HG02588 (cell line): Measurements from ENCODE around the gene TNFSF13B.
A peak's percentile ranks its signal among the peaks of the same experiment; 100 is the strongest.
"Not testable (repeated sequence)": the region's sequence is repeated elsewhere in the genome, so short reads cannot be mapped to it uniquely, and the experiment has no call there.

ENCODE experiments used
- ATAC-seq: cut with Tn5 transposase; IDR thresholded peaks from one replicate; pipeline ENCODE4 v1.9.1; 2021; ENCODE audit warnings: mild to moderate bottlenecking, moderate library complexity; ENCODE audit not compliant: unreplicated experiment

TNFSF13B gene, protein sequence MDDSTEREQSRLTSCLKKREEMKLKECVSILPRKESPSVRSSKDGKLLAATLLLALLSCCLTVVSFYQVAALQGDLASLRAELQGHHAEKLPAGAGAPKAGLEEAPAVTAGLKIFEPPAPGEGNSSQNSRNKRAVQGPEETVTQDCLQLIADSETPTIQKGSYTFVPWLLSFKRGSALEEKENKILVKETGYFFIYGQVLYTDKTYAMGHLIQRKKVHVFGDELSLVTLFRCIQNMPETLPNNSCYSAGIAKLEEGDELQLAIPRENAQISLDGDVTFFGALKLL

DNA sequence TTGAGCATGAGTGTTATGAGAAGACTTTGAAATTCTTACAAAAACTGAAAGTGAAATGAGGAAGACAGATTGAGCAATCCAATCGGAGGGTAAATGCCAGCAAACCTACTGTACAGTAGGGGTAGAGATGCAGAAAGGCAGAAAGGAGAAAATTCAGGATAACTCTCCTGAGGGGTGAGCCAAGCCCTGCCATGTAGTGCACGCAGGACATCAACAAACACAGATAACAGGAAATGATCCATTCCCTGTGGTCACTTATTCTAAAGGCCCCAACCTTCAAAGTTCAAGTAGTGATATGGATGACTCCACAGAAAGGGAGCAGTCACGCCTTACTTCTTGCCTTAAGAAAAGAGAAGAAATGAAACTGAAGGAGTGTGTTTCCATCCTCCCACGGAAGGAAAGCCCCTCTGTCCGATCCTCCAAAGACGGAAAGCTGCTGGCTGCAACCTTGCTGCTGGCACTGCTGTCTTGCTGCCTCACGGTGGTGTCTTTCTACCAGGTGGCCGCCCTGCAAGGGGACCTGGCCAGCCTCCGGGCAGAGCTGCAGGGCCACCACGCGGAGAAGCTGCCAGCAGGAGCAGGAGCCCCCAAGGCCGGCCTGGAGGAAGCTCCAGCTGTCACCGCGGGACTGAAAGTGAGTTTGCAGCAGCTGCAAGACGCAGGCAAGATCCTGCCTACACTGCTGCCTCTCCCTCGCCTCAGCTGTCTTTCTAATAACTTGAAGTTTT lies at the start of gene TNFSF13B:
Gene TNFSF13B (plus strand): TSS at position 118 of the 728 bp plus-strand sequence. CDS start 178 bp downstream, at position 296.
- ATAC-seq: peak; percentile 76

DNA sequence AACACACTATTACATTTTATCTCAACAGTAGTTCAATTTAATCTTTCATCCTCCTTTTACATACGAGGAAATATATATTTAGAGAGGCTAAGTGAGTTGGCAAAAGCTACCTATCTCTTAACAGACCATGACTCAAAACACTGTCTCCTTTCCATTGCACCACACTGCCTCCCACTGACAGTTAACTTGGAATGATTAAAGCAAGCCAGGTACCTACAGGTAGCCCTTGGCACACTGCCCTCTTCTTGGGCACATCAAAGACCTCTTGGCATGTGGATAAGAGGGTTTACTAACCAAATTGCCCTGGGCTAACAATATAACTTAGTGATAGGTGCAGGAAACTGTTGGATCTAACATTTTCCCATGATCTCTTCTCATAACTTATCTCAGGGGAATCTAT lies 49.5 kb upstream of the TNFSF13B start:
- ATAC-seq: no peak

DNA sequence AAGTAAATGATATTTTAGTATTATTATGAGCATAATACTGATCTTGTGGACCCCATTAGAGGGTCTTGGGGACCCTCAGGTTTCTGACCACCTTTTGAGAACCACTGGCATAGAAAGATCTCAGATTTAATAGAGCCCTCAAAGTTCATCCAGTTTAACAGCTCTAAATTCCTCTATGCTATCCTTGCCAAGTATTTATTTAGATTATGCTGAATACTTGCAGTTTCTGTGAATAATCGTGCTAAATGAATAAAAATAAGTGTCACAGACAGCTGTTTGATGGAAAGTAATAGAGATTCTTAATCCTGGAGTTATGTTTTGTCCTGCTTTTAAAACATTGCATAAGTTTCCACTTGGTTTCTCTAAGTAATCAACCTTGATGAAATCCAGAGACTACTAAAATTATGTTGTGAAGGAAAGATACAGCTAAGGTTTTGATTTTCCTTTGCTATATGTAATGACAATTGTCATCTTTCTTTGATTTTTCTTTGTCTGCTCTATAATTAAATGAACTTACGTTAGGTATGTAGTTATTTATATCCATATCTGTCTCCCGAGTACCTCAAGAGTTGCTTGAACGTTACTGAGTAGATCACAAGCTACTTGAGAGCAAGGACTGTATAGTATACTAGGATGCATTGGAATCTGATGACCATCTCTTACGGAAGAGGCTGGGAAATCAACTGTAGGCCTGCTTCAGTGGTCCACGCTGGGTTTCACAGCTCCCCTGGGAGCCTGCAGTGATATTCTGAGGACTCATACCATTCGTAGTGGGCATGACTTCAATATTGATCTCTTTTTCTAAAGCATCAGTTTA lies 45.6 kb upstream of the TNFSF13B start:
- no peak for ATAC-seq

DNA sequence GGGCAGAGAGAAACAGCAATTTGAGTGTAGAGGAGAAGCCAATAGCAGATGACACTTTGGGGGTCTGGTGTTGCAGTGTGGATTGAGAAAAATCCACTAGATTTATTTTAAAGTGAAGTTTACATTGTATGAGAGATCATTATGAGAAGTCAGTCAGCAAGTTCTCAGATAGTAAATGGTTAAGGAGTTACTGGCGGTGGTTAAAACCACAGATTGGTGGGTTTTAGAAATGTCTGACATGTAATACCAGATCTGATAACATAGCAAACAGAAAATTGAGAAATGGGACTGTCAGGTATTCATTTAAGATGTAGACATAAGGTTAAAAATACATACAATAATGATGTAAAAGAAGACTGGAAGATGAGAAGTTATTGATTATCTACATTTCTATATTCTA lies 44.1 kb upstream of the TNFSF13B start:
- ATAC-seq: no peak

DNA sequence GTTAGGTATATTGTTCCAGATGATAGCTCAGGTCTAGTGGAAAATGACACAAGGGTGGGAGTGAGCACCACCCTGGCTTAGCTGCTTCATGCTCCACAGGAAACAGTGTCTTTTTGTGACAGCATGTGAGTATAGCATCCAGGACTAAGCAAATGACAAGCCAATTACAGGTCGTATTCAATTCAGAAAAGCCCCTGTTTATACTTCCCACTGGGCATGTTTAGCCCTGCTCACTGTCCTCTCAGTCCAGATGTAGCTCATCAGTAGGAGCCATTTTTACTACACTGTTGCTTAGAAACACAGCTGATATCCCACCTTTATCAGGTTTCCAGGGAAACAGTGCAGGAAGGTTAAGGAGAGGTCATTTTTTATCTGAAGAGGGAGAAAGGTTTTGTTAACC lies 43.3 kb upstream of the TNFSF13B start:
- no peak for ATAC-seq

DNA sequence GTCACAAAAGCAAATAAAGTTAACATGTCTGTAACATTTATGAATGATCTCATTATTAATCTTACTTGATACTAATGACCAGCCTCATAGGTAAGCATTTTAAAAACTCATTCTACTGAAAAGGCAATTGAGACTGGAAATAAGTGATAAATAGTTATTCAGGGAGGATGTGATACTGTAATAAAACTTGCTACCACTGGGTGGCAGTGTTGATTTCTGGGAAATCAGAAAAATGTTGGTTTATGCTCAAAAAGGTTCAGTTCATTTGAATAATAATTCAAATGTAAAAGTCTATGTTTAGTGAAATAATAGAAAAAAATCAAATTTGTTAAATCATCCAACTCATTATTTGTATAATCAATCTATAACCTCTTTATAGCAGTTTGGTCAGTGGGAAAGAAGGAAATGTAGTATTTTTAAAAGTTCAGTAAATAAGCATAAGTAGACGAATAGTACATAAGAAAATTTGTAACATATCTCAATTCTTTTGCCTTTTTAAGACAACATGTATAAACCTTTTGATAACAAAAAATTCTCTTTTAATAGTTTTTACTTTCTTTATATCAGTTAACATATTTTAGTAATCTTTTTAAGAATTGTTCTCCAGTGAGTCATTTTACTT lies 41.8 kb upstream of the TNFSF13B start:
- no peak for ATAC-seq

DNA sequence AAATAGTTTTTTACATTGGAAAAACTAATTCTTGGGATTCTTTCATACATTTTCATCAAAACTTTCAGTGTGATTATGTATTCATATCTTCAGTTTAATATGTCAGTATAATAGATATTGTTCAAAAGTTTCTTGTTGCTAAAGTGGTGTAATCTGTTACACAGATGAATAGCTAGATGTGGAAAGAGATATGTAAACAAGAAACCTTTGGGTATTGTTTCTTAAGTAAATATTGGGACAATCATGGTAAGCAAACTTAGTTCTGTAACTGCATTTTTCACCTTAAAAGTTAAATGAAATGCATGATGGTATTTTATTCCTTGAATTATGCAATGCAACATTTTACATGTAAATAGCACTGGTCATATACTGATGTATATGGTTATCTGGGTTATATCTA lies 39.1 kb upstream of the TNFSF13B start:
- ATAC-seq: no peak

DNA sequence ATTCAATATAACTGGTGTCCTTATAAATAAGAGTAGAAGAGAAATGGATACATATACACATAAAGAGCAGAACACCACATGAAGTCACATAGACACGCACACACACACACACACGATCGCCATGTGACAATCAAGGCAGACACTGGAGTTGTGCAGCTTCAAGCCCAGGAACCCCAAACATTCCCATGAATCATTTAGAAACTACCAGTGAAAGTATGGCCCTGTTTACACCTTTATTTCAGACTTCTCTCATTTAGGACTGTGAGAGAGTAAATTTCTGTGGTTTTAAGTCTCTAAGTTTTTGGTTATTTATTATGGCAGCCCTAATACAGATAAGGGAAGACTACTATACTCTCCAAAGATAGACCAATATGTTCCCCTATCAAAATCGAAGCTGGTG lies 20.4 kb upstream of the TNFSF13B start:
- no peak for ATAC-seq

DNA sequence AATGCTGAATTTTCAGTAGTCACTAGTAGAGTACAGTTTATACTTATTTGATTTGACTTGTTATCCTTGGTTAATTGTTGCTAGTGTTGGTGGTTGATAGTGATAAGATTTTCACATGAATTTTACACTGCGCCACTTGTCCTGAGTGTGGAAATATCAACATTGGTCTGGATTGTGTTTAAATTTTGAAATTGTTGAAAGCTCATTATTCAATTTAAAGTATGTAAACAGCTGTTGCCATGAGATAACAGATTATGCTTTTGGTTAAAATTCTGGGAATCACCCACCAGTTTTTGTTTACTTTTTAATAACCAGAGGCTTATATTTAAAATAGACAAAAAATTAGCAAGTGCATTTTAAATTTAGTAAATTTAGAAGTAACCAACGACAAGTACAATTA lies 12.3 kb upstream of the TNFSF13B start:
- ATAC-seq: no peak

DNA sequence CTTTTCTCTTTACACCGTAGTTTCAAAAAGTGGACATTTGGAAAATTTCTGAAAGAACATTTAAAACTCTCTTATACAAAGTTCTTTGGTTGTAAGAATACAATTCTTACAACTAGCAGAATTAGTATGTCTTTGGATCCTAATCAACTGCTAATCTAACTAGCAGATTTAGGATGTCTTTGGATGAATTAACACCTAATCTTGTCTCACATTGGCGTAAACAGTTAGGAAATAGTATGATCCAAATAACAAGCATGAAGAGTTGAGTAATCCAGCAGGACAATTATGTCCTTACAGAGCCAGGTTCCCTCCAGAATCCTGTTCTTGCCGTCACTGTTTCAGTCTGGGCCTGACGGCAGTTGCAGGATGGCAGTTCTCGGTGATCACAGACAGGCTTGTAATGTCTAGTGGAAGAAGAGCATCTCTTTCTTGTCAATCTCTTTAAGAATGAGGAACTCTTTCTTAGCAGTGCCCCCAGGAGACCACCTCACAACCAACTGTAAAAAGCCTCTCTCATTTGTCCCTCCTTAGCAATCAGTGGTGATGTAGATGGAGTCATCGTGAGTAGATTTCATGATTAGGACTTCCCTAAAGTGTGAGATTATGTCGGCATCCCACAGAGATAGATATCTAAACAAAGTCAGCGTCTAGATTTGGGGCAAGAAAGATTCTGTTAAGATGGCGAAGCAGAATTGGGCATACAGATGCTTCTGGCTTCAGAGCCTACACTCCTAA lies 5.7 kb upstream of the TNFSF13B start:
- no peak for ATAC-seq

DNA sequence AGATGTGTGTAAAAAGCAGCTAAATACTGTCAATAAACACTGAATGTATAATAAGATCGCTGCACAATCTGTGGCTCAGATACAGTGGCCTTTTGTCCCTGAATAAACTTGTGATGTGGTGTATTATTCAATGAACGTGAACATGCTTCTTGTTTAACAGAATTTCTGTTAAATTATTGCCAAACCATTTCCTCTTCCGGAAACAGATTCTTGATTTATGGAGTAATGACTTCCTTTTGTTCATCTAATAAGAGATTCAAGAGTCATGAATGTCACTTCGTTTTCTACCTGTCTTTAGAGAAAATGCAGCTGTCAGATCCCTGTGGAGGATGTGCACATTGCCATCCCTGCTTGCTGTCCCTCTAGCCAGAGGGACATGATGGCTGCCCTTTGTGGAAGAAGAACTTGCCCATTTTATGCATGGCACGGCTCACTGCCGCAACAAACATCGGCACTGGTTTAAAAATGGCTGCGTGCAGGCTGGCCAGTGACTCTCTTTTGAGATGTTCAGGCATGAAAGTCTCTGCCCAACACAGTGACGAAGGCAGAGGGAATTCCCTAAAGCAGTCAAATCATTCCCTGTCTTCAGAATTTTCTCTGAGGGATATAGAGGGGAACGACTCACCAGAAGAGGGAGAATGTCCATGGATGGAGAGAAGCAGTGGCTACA lies 3.1 kb upstream of the TNFSF13B start:
- ATAC-seq: no peak

DNA sequence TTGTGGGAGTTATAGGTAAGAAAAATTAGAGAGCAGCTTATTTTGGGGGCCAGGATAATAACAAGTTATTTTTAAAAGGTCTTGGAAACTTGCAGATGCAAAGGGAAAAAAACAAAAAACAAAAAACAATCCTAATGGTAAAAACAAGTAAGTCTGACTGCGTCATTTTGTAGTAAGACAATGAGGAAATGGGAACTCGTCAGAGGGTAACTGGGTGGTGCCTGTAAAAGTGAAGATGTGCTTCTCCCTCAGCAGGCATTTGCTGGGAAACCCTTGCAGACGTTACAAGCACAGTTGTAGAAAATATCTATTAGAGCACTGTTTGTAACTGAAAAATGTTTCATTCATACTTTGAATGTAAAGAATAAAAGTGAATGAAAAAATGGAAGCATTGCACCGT lies 2.2 kb upstream of the TNFSF13B start:
- ATAC-seq: no peak

DNA sequence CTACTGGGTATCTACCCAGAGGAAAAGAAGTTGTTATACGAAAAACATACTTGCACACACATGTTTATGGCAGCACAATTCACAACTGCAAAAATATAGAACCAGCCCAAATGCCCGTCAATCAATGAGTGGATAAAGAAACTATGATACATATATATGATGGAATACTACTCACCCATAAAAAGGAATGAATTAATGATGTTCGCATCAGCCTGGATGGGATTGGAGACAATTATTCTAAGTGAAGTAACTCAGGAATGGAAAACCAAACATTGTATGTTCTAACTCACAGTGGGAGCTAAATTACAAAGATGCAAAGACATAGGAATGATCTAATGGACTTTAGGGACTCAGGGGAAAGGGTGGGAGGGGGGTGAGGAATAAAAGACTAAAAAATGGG lies 1.7 kb upstream of the TNFSF13B start:
- ATAC-seq: not testable (repeated sequence)

DNA sequence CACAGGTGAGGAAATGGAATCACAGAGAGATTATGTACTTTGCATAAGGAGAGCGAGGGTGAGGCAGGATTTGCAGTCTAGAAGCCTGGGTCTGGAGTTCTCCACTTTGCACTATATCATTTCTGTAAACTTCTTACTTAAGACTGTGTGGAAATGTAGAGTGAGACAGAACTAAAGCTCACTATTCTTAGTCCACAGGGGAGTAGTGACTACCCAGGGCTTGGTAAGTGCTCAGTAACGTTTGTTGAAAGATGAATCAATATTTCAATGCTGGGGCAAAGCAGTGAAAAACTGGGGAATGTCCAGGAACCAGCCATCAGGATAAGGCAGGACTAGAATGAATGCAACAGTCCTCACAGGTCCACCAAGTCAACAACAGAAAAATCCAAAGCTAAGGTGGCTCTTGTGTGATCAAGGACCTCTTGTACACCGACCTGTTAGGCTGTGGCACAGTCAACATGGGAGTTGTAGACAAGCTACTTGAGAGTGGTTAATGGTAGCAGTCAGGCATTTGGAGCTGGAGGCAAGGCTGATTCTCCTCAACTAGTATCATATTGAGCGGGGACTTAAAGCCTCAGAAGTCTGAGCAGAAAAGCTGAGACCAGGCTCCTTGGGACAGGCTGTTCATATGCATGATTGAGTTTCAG lies 929 bp upstream of the TNFSF13B start:
- no peak for ATAC-seq

DNA sequence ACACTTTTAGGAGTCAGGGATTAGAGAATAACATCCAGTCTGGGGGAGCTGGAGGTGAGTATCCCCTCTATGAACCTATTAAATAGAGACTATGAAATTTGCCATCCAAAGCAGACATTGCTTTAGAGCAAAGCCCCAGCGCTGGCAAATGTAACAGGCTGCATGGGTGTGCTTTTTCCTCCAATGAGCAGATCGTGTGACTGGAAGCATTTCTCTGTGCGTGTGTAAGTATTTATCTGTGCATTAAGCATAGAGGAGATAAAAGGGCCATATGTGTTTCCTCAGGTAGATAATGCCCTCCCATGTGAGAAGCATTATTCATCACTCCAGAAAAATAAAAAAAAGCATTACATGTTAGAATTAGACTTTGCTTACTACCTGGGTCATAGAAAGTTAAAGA lies 924 bp downstream of the TNFSF13B start:
- no peak for ATAC-seq

DNA sequence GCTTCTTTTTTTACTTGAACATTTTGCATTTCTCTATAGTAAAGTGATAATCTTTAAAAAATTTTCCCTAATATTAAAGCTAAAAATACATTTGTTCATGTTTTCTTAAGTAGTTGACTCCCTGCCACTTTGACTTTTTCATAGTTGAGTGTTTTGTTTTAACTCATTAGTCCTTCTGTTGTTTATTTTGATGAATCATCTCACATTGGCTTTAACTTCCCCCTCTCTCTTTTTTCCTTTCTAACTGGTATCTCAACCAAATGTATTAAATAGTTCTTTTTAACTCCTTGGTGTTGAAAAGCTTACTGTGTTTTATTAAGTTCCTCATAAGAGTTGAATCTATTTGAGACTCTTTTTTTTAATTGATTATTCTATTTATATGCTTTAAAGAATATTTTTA lies 2.8 kb downstream of the TNFSF13B start:
- ATAC-seq: no peak

DNA sequence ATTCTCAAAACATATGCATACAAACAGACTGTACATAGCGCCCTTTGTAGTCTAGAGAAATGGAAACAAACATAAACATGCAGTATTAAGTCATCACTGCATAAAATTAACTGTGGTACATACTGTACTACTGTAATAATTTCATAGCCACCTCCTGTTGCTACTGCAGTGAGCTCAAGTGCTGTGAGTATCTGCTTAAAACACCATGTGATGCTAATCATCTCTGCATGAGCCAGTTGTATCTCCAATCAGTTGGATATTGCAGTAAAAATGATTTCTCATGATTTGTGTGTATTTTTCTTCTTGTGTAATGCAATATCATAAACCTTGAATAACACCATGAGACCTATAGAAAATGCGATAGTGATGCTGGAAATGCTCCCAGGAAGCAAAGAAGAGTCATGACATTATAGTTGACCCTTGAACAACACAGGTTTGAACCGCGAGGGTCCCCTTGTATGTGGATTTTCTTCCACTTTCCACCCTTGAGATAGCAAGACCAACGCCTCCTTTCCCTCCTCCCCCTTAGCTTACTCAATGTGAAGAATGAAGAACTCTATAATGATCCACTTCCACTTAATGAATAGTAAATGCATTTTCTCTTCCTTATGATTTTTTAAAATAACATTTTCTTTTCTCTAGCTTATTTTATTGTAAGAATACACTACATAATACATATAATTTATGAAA lies 4.1 kb downstream of the TNFSF13B start:
- ATAC-seq: no peak

DNA sequence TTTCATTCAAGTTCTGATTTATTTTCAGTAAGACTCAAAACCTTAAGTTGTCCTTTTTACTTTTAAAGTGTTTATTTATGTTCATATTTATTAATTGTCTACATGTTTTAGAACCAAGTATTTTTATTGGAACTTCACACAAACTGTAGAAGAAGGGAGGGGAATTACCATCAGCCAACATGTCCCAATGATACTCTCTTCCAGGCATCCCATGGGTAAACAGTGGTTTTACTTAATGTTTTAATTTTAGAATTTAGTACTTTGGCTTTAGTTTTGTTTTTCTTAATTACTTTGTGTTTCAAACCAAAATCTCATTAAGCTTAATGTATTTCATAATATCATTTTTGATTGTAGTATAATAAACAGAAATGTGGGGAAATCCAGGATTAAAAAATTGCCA lies 5.2 kb downstream of the TNFSF13B start:
- ATAC-seq: no peak

DNA sequence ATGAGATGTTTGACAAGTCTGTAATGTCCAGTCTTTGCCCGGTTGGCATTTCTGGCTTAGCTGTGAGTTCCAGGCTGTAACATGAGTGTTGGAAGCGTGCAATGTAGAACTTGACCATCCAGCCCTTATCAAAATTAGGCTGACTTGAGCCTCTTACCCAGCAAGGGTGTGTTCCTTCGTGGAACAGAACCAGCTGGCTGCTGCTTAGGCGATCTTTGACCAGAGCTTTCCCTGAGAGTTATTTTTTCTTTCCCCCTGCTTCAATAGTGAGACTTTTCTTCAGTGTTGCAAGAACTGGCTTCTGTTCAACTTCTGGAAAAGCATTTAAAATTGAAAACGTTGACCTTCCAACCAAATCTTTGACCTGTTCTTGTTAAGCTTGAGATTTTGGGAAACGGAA lies 6.5 kb downstream of the TNFSF13B start:
- no peak for ATAC-seq
